ENCODE data around the gene BANP.
"Not testable (repeated sequence)": the region's sequence is repeated elsewhere in the genome, so short reads cannot be mapped to it uniquely, and the experiment has no call there.

Gene BANP

DNA sequence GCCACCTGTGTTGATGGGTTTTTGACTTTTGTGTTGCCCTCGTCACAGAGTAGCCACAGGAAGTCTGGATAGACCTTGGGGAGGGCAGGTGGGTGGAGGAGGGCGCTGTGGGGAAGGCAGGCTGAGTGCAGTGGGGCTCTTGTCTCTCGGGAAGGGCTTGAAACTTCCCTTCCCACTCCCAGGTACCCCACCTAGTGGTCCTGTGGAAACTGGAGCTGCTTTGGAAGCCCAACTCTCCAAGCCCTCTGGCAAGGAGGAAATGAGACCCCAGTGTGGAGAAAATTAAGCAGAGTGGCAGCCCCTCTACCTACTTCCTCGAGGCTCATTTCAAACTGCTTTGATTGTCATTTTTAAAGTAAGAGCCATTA, 24.1 kb upstream of the BANP start:
- DNase-seq: peak in 1 of 2 experiments; percentile 43

DNA sequence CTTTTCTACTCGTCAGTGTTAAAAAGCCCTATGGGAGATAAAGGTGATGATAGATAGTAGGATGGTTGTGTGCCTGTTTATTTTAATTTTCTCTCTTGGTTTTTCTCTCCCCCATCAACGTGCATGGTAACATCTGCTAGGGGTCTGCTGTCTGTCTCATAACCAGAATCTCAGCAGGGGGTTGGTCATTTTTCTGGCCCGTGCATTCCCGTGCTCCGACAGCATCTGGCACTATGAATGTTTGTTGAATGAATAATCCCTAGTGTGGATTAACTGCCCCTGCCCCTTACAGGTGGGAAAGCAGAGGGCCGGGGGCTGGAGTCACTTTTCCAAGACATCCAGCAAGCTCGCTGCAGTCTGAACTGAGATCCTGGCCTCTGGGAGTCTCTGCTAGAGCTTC, 21.2 kb upstream of the BANP start:
- DNase-seq: peak; percentile 28 to 75

DNA sequence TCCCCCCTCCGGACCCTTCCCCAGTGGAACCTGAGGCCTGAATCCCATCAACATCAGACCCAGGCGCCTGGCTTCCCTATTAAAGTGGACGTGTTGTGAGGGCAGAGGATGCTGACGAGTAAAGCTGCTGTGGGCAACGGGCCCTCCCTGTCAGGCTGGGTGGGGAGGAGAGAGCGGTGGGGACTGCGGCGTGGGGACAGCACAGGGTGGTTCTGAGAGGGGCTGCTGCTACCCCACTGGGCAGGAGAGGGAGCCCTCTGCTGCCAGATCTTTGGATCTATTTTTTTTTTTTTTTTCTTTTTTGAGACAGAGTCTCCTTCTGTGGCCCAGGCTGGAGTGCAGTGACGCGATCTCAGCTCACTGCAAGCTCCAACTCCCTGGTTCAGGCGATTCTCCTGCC, 20.8 kb upstream of the BANP start:
- DNase-seq: peak in 1 of 2 experiments; percentile 45

DNA sequence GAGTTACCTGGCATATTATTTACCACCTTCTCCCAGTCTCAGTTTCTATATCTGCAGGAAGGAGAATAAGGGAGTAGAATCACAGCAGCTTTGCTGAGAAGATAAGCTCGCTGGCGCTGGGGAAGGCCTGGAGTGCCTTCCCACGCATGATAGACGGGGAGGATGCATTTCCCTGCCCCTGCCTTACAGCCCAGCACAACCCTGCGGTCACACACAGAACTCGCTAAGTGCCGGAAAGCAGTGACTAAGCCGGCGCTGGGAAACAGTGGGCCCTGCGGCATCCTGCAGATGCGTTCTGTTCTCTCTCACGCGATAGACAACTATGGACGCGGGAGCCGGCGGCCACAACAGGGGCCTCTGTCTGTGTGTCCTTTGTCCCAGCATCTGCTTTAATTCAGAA, 19.7 kb upstream of the BANP start:
- no peak for DNase-seq

DNA sequence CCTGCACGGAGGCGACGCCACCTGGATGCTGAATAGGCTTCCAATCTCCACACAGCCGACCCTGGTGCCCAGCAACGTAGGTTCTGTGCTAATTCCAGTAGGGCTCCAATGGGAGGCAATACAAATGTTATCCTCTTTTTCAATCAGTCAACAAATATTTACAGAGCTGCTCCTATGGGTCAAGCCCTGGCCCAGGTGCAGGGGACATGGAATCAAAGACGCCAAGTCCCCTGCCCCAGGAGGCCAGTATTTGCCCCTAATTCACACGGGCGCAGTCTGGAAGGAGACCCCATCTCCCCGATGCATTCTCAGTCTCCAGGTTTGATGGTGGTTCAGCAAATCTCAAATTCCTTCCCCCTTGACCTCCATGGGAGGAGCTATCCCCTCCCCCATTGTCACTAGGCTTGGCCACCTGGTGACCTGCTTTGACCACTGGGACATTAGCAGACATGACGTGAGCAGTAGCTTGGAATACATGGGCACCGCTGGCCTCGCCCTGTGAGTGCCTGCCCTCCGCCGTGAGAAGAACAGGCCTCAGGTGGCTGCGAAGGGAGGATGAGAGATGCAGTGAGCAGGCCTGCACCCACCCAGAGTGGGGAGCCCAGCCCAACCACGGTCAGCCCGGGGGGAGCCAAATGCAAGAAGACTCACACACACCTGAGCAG, 18.6 kb upstream of the BANP start:
- not testable (repeated sequence) for DNase-seq

DNA sequence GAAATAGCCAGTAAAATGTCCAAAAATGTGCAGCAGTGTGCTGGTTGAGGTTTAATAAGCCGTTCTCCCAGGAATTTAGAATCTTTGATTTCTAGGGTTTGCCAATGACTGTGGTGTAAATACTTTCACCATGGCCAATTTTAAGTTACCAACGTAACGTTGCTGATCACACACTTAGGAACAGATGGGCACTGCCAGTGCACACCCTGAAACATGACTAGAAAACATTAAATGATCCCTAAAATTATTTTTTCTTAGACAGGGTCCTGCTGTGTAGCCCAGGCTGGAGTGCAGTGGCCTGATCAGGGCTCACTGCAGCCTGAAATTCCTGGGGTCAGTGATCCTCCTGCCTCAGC, 18.1 kb upstream of the BANP start:
- DNase-seq: no peak

DNA sequence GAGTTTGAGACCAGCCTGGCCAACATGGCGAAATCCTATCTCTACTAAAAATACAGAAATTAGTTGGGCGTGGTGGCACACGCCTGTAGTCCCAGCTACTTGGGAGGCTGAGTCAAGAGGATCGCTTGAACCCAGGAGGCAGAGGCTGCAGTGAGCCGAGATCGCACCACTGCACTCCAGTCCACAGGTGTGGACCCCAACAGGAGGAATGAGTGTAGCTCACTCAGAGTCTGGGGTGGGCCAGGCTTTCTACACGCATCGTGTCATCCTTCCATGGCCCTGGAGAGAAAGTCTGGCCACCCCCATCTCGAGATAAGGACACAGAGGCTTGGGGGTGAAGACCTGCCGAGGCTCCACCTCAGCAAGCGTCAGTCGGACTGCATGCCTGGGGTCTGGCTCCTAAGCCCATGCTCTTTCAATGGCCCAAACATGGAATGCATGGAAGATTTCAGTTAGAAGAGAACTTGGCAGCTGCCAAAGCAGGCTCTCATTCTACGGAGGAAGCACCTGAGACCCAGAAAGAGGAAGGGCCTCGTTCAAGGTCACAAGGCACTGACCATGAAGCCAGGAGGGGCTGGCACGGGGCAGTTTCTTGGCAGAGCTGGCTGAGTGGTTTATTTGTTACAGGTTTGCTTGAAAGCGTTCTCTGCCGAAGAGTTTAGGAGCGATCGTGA, 16.3 kb upstream of the BANP start:
- not testable (repeated sequence) for DNase-seq

DNA sequence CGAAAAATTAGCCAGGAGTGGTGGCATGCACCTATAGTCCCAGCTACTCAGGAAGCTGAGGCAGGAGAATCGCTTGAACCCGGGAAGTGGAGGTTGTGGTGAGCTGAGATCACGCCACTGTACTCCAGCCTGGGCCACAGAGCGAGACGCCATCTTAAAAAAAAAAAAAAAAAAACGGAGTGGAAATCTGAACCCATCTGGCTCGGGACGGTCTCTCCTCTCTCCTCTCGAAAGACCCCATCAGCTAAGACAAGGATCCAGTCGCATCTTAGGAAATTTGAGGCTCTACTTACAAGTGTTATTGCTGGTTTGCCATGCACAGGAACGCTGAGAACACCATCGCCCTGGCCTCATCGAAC, 15.2 kb upstream of the BANP start:
- DNase-seq: not testable (repeated sequence)

DNA sequence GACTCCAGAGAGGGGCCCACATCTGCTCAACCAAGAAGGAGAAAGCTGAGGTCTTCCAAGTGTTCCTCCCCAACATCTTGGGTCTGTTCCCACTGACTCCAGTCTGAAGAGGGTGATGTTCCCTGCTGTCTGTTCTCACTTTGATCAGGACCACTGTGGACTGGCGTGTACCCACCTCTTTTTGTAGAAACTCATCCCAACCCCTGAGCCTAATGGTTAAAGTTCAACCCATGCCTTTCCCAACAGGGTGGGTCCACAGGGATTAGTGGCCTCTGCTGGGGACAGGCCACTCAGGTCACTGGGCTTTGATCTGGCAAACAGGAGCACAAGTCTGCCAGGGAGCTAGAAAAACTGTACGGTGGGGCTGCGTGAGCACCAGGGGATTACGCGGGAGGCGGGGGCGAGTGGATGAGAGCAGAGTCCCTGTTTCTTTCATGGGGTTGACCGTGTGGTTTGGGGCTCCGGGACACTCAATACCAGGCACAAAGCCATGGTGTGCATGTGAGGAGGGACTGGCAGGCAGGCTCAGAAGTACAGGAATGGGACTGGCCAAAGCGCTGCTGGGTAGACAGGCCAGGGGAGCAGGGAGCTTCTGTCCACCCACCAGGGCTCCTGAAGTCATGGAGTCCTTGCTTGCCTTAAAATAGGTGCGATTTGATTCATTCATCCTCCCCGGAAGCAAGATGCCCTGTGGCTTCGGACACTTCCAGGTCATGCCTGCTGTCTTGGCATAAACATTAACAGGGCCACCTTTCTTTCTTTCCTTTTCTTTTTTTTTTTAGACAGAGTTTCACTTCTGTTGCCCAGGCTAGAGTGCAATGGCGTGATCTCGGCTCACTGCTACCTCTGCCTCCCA, 14.6 kb upstream of the BANP start, which contains the start of gene CA5A:
TSS of gene CA5A (minus strand) at position 155 of the 856 bp plus-strand sequence. CDS start at position 76, 79 bp downstream.
- DNase-seq: no peak

DNA sequence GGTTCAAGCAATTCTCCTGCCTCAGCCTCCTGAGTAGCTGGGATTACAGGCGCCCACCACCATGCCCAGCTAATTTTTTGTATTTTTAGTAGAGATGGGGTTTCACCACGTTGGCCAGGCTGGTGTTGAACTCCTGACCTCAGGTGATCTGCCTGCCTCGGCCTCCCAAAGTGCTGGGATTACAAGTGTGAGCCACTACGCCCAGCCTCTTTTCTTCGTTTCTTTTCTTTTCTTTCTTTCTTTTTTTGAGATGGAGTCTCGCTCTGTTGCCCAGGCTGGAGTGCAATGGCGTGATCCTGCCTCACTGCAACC, 14.0 kb upstream of the BANP start:
- DNase-seq: not testable (repeated sequence)

DNA sequence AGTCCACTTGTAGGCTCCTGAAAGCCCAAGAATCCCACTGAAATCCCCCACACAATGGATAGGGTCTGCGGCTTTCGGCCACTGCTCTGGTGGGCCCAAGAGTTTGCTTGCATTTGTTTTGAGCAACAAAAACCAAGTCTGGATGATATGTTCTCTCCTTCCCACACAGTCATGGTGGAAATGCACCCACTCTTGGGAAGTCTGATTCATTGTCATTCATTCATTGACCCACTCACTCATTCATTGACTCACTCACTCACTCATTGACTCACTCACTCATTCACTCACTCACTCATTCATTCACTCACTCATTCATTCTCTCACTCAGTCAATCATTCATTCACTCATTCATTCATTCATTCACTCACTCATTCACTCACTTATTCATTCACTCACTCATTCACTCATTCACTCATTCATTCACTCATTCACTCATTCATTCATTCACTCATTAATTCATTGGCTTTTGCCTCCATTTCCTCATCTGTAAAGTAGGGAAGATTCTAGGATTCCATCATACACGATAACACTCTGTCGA, 12.8 kb upstream of the BANP start:
- DNase-seq: no peak

DNA sequence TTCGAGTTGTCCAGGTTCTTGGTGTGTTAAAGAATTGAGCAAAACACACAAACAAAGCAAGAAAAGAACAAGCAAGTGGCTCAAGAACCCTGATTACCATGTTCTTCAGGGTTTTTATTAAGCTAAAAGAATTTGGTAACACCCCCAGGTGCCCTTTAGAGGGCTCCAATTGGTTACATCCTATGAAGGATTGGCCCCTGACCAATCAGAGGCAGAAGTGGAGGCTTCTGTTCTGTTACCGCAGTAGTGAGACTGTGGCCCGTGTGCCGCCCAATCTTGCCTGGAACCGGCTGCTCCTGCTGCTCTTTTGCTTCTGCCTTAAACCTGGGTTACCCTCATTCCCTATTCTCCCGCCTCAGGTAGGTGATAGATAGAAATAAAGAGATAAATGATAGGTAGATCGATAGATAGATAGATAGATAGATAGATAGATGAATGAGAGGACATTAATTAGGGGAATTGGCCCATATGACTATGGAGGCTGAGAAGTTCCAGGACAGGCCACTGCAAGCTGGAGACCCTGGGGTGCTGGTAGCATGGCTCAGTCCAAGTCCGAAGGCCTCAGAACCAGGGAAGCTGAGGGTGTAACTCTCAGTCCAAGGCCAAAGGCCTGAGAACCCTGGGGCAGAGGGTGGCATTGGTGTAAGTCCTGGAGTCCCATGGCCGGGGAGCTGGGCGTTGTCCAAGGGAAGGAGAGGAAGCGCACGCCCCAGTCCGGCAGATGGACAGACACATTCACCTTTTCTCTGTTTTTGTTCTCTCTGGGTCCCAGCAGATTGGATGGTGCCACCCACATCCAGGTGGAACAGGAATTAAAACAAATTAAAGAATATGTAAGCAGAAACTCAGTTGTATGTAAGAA, 11.4 kb upstream of the BANP start:
- DNase-seq: no peak

DNA sequence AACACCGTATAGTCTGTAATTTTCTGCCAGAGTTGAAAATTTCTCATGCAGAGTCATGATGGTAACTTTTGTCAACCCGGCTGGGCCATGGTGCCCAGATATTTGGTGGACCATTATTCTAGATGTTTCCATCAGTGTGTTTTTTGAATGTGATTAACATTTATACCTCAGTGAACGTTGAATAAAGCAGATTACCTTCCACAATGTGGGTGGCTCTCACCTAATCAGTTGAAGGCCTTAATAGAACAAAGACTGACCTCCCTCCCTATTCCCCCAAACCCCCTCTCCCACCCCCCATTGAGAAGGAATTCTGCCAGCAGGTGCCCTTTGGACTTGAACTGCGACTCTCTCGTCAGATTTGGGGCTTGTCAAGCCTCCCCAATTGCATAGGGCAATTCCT, 8.6 kb upstream of the BANP start:
- no peak for DNase-seq

DNA sequence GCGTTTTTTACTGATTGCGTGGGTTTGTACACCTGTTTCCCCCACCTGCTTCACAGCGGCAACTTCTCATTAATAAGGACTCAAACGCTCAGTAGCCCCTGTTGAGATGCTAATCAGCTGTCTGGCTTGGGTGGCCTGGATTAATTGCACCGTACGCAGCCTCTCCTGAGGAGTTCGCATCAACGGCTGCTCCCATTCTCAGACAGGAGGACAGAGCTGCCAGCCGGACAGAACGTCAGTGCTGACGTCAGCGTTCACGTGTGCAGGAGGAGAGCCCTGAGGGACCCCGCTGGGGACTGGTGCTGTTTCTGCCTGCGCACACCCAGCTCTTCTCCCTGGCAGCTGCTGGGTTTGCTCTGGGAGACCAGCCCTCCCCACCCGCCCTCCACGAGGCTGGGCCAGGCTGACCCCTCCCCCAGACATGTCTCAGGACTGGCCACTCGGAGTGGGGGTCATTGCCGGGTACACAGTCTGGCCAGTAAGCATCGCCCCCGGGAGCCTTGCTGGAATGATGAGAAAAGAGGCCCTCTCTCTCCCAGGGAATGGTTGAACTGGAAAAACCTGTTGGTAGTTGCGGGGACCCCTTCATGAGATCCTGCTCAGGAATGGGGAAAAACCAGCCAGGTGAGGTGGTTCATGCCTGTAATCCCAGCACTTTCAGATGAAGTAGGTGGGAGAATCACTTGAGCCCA, 5.7 kb upstream of the BANP start:
- peak; percentile 82 to 87 for DNase-seq

DNA sequence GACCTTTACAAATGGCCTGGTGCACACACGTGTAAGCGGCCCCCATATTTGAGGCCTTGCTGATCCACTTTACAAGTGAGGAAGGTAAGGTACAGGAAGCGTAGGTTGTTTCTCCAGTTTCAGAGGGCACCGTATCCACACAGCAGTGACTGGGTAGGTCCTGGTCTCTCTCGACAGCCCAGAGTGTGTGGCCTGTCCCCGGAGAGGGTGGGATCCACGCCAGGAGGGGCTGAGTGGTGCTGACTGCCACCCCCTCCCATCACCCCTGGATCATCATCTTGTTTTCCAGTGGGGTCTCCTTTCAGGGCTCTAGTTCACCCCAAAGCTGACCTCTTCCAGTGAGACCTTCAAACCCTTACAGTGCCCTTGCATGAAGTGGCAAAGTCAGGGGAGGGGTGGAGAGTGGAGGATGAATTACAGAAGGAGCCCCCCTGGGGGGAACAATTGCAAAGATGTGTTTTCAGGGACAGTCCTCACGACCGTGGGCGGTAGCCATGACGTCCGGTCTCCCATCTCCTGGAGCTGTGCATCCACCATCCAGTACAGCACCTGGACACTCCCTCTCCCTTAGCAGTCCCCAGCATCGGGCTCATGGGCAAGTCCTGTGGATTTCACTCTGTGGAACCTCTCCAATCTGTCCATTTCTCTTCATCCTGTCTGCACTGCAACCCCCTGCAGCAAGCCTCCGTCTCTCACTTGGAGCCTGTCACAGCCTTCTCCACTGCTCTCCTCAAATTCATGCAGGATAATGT, 4.5 kb upstream of the BANP start:
- DNase-seq: no peak

DNA sequence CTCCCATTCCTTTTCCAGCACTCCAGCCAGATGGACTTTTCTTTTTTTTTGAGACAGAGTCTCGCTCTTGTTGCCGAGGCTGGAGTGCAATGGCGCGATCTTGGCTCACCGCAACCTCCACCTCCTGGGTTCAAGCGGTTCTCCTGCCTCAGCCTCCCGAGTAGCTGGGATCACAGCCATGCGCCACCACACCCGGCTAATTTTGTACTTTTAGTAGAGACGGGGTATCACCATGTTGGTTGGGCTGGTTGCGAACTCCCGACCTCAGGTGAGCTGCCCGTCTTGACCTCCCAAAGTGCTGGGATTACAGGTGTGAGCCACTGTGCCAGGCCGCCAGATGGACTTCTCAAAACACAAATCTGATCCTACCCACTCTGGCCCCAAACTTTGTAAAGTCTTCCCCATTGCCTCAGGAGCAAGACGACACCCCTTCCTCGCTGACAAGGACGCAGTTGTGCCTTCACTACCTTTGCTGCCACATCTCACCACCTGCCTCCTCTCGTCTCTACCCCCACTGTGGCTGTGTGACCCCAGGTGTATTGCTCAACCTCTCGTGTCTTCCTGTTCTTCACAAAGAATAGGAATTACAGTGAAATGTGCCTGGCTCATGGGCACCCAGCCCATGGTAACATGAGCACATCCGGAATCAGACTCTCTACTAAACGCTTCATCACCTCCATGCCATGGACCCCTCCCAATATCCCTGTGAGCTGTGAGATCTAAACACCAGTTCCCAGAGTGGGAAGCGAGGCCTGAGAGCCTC, 3.7 kb upstream of the BANP start:
- no peak for DNase-seq

DNA sequence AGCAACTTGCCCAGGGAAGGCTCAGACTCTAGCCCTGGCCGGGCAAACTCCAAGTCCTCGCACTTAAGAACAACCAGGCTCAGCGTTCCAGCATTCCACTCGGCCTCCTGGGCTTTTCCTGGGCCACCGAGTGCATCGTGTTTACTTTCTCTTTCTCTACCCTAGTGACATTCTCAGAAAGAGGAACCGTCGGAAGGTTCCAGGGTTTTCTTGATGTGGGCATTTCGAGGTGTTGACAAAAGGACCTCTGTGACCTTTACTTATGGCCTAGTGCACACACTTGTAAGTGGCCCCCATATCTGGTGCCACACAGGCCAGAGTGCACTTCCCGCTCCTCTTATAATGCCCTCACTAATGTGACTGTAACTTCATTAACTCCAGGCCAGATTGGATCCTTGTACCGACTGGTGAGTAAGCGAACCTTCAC, 3.1 kb upstream of the BANP start:
- DNase-seq: no peak

DNA sequence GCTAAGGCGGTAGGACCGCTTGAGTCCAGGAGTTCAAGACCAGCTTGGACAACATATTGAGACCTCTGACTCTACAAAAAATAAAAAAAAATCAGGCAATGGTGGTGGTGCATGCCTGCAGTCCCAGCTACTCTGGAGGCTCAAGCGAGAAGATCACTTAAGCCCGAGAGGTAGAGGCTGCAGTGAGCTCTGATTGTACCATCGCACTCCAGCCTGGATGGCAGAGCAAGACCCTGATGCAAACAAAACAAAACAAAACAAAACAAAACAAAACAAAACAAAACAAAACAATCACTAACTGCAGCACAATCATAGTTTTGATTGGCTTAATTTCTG, 2.5 kb upstream of the BANP start:
- DNase-seq: no peak

DNA sequence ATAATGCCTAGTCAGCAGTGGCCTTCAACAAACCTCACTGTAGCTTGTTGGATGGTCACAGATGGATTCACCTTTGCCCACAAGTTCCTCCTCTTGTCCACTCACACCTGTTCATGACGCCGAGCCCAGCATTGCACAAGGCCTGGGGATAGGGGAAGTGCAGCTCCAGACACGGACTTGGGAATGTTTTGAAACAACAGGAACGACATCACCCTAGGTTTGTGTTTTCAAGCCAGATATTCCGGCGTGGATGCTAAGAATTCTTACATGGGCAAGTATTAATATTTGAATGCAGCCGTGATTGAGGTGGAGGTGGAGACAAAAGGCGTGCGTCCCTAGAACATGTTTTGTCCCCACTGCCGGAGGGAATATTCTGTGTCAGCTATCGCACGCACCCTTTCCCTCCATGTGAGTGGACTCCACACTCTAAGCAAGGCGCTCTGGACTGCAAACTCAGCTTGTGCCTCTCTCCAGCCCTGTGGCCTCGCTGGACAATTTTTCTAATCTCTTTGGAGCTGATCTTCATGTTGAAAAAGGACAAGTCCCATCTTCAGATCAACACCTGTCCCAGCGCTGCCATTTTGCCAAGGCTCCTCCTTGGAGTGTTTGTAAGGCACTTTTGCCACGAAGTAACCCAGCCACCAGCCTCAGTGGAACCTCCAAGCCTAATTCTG, 2.0 kb upstream of the BANP start:
- no peak for DNase-seq
